HUES64 (cell line): ENCODE measurements around the gene ATXN1.

Experiments used
- H3K27ac ChIP-seq: 2 replicates; pipeline ENCODE4 v1.7.0; 2013; ENCODE audit warnings: low read depth, low read length, inconsistent platforms
- H3K27me3 ChIP-seq: 2 replicates; pipeline ENCODE4 v1.6.1; 2013; ENCODE audit warnings: mild to moderate bottlenecking, low read length; ENCODE audit not compliant: insufficient read depth
- H3K36me3 ChIP-seq: 2 replicates; pipeline ENCODE4 v1.6.1; 2013; ENCODE audit warnings: mild to moderate bottlenecking, low read length; ENCODE audit not compliant: insufficient read depth
- H3K4me1 ChIP-seq: 2 replicates; pipeline ENCODE4 v1.6.1; 2013; ENCODE audit warnings: mild to moderate bottlenecking, low read length, moderate library complexity; ENCODE audit not compliant: insufficient read depth
- H3K4me3 ChIP-seq: 2 replicates; pipeline ENCODE4 v1.5.1; 2013; ENCODE audit warnings: mild to moderate bottlenecking, low read length, moderate library complexity
- H3K9ac ChIP-seq: 2 replicates; pipeline ENCODE4 v1.6.1; 2013; ENCODE audit warnings: mild to moderate bottlenecking, low read depth, low read length
- H3K9me3 ChIP-seq: 2 replicates; pipeline ENCODE4 v1.6.1; 2013; ENCODE audit warnings: low read depth, low read length; ENCODE audit not compliant: insufficient read depth
- WGBS: fragments of 150-250, 120-280 bp; methylation state at CpG from one replicate; pipeline ENCODE4 v1.1.7; 2013; ENCODE audit warnings: missing lambda C conversion rate; 5-methylcytosine and 5-hydroxymethylcytosine counted together

The ATXN1 gene

DNA sequence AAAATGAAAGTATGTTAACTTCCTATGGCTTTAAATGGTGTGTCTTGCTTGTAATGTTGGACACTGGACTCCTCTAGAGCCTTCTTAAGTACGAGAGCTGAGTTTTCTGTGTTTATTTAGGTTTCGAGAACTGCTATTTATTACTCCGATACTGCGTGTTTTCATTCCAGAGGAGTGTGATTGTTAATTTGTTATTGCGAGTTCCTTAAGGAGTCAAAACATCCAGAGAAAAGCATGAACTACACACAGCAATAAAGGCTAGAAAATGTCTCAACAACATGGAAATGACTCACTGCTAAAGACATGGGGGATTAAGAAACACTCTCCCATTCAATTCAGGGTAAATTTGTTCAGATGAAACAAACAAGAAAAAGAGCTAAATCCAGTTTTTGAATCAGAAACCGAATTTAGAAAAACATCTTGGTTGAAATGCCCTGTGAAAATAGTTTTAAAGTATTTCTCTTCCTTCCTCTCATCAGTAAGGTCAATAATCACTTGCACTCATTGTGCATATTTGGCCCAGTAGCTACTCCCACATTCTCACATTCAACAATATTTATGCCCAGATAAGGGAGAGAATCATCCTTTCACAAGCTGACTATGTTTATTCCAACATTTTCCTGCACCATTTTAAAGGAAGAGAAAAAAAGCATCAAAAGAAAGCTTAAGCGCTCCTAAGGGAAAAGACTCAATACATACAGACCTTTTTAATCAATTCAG is 36.0 kb downstream of the ATXN1 start:
- no peak overlapping the region for H3K9ac ChIP-seq
- no peak overlapping the region for H3K27ac ChIP-seq
- H3K9me3 ChIP-seq, result no peaks in the 10 kb centered on the region
- 98% methylated on average over 5 of the region's 7 CpGs for WGBS
- no peak overlapping the region for H3K4me3 ChIP-seq
- H3K36me3 ChIP-seq, result no peaks in the 10 kb centered on the region
- no peaks in the 10 kb centered on the region for H3K27me3 ChIP-seq
- peaks cover 35% of the 10 kb centered on the region for H3K4me1 ChIP-seq

DNA sequence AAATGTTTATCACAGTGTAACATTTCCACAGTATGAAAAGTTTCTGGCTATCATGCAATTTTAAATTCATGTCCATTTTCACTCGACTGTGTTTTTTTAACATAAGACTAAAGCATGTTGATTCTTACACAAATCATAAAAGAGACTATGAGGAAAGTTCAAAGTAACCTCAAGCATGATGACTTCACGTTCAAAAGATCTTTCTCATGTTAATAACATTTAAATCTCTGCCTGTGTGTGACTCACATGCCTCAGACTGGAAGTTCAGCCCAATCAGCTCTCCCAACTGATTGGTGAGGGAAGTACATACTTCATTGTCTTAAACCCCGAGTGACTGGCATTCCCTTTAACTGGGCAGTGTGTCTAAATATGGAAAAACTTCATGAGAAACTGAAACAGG is 37.4 kb downstream of the ATXN1 start:
- WGBS, result 24% methylated on average over 3 of the region's 3 CpGs
- no peaks in the 10 kb centered on the region for H3K27me3 ChIP-seq
- peak overlapping the region; percentile 77 for H3K27ac ChIP-seq
- peaks cover 35% of the 10 kb centered on the region for H3K4me1 ChIP-seq
- no peaks in the 10 kb centered on the region for H3K36me3 ChIP-seq
- H3K9ac ChIP-seq, result peak overlapping the region; percentile 26; the same call in 1 of the 2 replicates
- H3K4me3 ChIP-seq, result no peak overlapping the region
- no peaks in the 10 kb centered on the region for H3K9me3 ChIP-seq

DNA sequence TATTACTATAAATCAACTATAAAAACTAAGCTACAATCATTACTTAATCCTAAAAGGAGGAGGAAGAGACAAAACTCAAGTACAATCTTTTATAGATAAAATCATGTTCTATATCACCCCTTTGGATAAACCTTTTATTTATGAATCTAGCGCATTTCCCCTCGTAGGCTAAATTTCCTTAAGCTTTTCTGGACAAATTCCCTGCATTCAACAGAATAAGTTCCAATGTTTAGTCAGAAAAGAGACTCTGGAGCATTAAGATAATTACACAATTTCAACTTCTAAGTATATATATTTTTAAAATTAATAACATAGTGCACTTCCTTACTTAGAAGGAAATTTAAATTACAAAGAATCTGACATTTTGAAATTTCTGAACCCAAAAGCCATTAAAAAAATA is 37.9 kb downstream of the ATXN1 start:
- Histone ChIP-seq H3K27ac (peak overlapping the region; percentile 77; the same call in 1 of the 2 replicates), H3K9ac (0 out of 2 replicates have a peak overlapping the region, but pooled peaks have one; percentile 26), H3K4me1 (peaks cover 35% of the 10 kb centered on the region), H3K36me3 (no peaks in the 10 kb centered on the region), H3K4me3 (no peak overlapping the region), H3K27me3 (no peaks in the 10 kb centered on the region), H3K9me3 (no peaks in the 10 kb centered on the region)
- 89% methylated on average over 2 of the region's 2 CpGs for WGBS

DNA sequence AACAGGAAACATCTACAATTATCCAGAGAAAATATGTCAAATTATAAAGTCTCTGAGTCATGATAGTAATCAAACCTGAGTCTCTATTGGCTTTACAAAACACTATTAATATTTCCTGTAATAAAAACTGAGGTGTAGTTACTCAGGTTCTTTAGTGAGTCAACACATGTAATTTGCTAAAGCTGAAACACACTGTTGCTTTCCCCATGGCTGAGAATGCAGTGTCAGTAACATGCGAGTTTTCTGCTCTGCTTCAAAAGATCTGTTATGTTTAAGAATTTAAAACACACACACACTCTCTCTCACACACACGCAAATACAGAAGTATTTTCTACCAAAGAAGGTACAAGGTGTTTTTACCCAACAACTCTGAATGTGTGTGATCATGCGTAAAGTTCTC is 38.6 kb downstream of the ATXN1 start:
- Histone ChIP-seq H3K9ac (no peak overlapping the region), H3K36me3 (no peaks in the 10 kb centered on the region), H3K4me3 (no peak overlapping the region), H3K27ac (no peak overlapping the region; the same call in 1 of the 2 replicates), H3K9me3 (no peaks in the 10 kb centered on the region), H3K27me3 (no peaks in the 10 kb centered on the region), H3K4me1 (peaks cover 35% of the 10 kb centered on the region)
- WGBS, result 70% methylated on average over 2 of the region's 3 CpGs

DNA sequence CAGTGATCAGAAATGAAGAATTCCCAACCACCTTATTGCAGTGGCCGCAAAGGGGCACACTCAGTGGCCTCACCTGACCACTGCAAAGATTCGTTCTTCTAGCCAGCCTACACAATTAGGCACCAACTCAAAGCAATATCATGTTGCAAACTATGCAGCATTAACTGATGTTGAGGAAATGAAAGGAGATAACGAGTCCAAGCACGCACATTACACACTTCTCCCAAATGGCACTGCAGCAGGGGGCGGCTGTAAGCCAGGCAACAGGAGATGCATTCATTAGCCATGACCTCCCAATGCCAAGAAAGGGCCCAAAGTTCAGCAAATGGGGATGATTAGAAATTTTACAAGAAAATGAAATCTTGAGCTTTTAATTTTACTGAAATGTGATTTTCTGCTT is 39.3 kb downstream of the ATXN1 start:
- 90% methylated on average over 5 of the region's 5 CpGs for WGBS
- H3K4me1 ChIP-seq, result peaks cover 35% of the 10 kb centered on the region
- H3K27me3 ChIP-seq, result no peaks in the 10 kb centered on the region
- H3K9me3 ChIP-seq, result no peaks in the 10 kb centered on the region
- H3K4me3 ChIP-seq, result no peak overlapping the region
- H3K36me3 ChIP-seq, result no peaks in the 10 kb centered on the region
- no peak overlapping the region for H3K27ac ChIP-seq
- H3K9ac ChIP-seq, result no peak overlapping the region

DNA sequence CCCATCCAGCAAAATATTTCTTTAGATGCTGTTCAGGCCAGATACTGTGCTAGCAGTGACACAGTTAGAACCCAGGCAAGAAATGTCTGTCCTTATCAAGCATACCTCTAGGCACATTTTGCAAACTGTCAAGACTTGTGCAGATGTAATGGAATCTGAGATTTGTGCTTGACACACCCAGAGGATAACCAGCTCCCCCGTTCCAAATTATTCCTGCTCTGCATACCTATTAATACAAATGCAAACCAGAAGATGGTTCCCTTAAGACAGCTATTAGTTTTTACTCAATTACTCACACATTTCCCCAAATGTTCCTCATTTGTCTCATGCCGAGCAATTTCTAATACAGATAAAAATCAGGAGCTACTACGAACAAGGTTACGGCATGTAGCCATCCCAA is 40.4 kb downstream of the ATXN1 start:
- H3K9me3 ChIP-seq, result no peaks in the 10 kb centered on the region
- H3K9ac ChIP-seq, result no peak overlapping the region
- peaks cover 35% of the 10 kb centered on the region for H3K4me1 ChIP-seq
- no peaks in the 10 kb centered on the region for H3K36me3 ChIP-seq
- no peak overlapping the region for H3K27ac ChIP-seq
- no peak overlapping the region for H3K4me3 ChIP-seq
- WGBS, result 93% methylated on average over 4 of the region's 4 CpGs
- H3K27me3 ChIP-seq, result no peaks in the 10 kb centered on the region

DNA sequence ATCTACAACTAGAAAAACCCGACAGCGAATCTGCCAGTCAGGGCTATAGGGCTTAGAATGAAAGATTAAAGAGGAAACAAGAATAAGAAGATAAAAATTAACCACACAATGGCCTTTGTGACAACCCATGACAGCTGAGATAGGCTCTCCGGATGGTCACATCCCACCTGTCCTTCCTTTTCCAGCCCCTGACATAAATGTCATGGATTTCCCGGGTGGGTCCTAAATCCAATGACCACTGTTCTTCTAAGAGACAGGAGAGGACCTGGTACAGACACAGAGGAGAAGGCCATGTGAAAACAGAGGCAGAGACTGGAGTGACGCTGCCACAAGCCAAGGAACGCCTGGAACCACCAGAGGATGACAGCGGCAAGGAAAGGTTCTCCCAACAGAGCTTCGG is 41.8 kb downstream of the ATXN1 start:
- Histone ChIP-seq H3K27me3 (no peaks in the 10 kb centered on the region), H3K4me1 (peaks cover 27% of the 10 kb centered on the region), H3K36me3 (no peaks in the 10 kb centered on the region), H3K9me3 (no peaks in the 10 kb centered on the region), H3K4me3 (no peak overlapping the region), H3K27ac (no peak overlapping the region), H3K9ac (no peak overlapping the region)
- WGBS, result 85% methylated on average over 8 of the region's 8 CpGs

DNA sequence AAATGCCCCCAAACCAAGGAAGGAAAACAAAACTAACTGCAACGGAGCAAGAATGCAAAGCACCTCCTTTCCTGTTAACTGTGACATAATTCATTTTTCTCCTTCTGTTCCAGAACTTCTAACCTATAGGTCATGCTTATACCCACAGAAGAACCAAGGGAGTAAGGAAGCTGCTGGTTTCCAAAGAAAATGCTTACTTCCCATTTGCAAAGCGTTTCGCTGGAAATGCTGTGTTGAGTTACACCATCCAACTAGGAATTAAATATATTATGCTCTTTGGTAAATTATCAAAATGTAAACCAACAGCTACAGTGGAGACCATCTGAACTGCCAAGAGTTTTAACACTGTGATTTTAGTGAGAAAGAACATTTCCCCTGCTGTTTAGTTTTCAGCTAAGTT is 42.9 kb downstream of the ATXN1 start:
- H3K36me3 ChIP-seq, result no peaks in the 10 kb centered on the region
- WGBS, result 64% methylated on average over 1 of the region's 3 CpGs
- no peak overlapping the region for H3K9ac ChIP-seq
- H3K27ac ChIP-seq, result no peak overlapping the region
- no peaks in the 10 kb centered on the region for H3K9me3 ChIP-seq
- no peak overlapping the region for H3K4me3 ChIP-seq
- H3K4me1 ChIP-seq, result peaks cover 16% of the 10 kb centered on the region
- H3K27me3 ChIP-seq, result no peaks in the 10 kb centered on the region

DNA sequence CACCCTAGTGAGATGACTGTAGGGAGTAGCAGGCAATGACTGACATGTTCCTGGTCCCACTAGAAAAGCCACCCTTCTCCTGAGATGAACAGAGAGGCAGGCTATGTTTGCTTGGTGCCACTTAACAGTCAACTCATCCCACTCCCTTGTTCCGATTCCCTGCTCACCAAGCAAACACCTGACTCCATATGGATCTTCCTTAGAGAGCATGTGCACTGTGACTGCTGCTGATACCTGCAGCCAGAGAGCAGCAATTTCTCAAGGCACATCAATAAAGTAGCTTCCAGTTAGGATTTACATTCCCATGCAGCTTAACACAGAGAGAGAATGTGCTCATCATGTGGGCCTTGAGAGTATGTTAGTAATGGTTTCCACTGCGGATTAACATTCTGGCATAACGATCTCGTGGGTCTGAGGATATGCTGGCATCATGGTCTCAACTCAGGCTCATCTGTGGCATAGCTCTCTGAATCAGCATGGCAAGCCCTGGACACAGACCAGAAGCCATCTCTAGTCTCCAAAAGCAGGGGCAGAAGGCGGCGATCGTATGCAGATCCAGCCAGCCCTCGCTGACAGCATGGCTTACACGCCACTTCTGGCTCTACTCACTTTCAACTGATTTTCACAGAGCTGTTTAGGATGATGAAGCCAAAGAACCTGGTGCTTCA is 43.9 kb downstream of the ATXN1 start:
- 94% methylated on average over 9 of the region's 9 CpGs for WGBS
- H3K9ac ChIP-seq, result no peak overlapping the region
- H3K9me3 ChIP-seq, result no peaks in the 10 kb centered on the region
- H3K27me3 ChIP-seq, result no peaks in the 10 kb centered on the region
- H3K36me3 ChIP-seq, result no peaks in the 10 kb centered on the region
- H3K27ac ChIP-seq, result no peak overlapping the region
- no peak overlapping the region for H3K4me3 ChIP-seq
- peaks cover 13% of the 10 kb centered on the region; the same call in 1 of the 2 replicates for H3K4me1 ChIP-seq

DNA sequence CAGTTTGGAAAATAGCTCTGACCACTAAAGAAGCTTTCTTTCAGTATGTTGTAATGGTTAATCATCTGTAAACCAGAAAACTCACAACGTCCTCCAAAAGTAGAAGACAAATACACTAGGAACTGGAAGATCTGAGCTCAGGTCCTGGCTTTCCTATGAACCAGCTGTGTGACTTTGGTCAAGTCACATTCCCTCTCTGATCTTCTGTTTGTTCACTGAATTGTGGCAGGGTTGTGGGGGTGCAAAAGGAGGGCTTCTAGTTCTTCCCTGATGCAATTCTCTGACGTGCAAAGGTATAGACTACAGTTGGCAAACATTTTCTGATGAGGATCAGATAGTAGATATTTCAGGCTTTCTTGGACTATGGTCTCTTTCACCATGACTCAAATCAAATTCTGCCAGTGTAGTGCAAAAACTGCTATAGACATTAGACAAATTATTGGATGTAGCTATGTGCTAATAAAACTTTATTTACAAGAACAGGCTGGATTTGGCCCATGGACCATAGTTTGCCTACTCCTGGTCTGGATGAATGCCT is 44.9 kb downstream of the ATXN1 start:
- Histone ChIP-seq H3K27me3 (no peaks in the 10 kb centered on the region), H3K36me3 (no peaks in the 10 kb centered on the region), H3K4me3 (no peak overlapping the region), H3K9me3 (no peaks in the 10 kb centered on the region), H3K27ac (no peak overlapping the region), H3K9ac (no peak overlapping the region), H3K4me1 (peaks cover 9% of the 10 kb centered on the region; the same call in 1 of the 2 replicates)
- WGBS, result 94% methylated on average over 2 of the region's 2 CpGs

DNA sequence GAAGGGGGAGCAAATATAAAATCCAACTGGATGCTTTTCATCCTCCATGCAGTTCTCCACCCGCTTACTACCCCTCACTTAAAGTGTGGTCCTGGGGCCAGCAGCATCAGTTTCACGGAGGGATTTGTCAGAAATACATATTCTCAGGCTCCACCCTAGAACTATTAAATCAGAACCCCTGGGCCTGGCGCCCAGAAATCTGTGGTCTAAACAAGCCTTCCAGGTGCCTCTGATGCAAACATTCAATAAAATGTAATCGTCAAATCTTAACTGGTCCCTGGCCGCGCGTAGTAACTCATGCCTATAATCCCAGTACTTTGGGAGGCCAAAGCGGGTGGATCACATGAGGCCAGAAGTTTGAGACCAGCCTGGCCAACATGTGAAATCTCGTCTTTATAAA is 47.7 kb downstream of the ATXN1 start:
- Histone ChIP-seq H3K4me3 (no peak overlapping the region), H3K4me1 (peaks cover 9% of the 10 kb centered on the region; the same call in 1 of the 2 replicates), H3K27ac (no peak overlapping the region), H3K9me3 (no peaks in the 10 kb centered on the region), H3K36me3 (no peaks in the 10 kb centered on the region), H3K9ac (no peak overlapping the region), H3K27me3 (no peaks in the 10 kb centered on the region)
- WGBS, result 95% methylated on average over 9 of the region's 9 CpGs
